Neural progenitor cell (in vitro differentiated cells): Measurements from ENCODE around the gene DLG2.

Experiments
- EZH2 ChIP-seq: fragments of 200-600 bp; sonication (generic); IDR thresholded peaks from 2 replicates; pipeline ENCODE4 v1.6.1; 2017; ENCODE audit warnings: antibody characterized with exemption, mild to moderate bottlenecking, moderate library complexity
- TF ChIP-seq, protein P1 (sequence below): fragments of 200-600 bp; sonication (generic); IDR thresholded peaks from 2 replicates; pipeline ENCODE4 v1.5.1; 2017; ENCODE audit warnings: antibody characterized with exemption, mild to moderate bottlenecking

DNA sequence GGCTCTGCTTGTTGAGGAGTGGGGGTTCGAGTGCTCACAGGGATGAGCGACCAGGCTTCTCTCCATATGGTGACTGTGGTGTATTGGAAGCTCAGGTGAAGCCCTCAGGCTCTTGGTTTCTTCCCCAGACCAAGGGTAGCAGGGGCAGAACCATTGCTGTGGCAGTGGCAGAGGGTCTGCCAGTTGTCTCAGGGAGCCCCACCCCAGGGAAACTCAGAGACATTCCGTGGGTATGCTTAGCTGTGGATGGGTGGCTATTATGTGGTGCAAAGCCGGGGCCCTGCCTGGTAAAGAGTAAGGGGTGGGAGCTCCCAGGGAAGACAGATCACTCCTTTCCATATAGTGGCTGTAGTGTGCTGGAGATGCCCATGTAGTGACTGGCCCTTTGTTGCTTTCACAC lies 167.8 kb downstream of the DLG2 start:
- TF ChIP-seq, protein P1, sequence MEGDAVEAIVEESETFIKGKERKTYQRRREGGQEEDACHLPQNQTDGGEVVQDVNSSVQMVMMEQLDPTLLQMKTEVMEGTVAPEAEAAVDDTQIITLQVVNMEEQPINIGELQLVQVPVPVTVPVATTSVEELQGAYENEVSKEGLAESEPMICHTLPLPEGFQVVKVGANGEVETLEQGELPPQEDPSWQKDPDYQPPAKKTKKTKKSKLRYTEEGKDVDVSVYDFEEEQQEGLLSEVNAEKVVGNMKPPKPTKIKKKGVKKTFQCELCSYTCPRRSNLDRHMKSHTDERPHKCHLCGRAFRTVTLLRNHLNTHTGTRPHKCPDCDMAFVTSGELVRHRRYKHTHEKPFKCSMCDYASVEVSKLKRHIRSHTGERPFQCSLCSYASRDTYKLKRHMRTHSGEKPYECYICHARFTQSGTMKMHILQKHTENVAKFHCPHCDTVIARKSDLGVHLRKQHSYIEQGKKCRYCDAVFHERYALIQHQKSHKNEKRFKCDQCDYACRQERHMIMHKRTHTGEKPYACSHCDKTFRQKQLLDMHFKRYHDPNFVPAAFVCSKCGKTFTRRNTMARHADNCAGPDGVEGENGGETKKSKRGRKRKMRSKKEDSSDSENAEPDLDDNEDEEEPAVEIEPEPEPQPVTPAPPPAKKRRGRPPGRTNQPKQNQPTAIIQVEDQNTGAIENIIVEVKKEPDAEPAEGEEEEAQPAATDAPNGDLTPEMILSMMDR, result no peak
- no peak for TF ChIP-seq EZH2
